DND-41 (cell line): ENCODE measurements around the gene DCBLD1.

Experiments used
- CTCF ChIP-seq: IDR thresholded peaks from 2 replicates; pipeline ENCODE4 v1.5.1; 2012; ENCODE audit warnings: borderline replicate concordance, low read length, moderate library complexity, mild to moderate bottlenecking; ENCODE audit not compliant: poor library complexity, severe bottlenecking; ENCODE audit errors: extremely low read depth
- EZH2 ChIP-seq: IDR thresholded peaks from 3 replicates; pipeline ENCODE4 v1.6.1; 2012; ENCODE audit warnings: borderline replicate concordance, low read depth, mild to moderate bottlenecking, moderate library complexity, low read length, inconsistent platforms; ENCODE audit not compliant: severe bottlenecking

DNA sequence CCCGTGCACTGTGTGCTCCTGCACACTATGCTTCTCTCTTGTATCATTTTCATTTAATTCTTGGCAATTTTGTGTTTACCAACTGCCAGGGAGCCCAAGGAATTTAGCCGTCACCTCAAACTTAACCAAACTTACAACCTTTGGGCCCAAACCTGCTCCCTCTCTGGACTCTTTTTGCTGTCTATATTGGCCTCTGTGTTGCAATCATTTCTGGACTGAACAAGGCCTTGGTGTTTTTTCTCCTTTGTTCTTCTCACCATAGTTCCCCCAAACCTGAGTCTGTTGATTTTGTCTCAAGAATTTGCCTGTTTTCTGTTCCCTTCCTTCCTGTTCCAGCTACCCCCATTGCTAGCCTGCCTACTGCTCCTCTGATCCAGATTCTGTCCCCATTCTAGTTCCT lies 19.2 kb downstream of the DCBLD1 start:
- TF ChIP-seq CTCF (no peak), EZH2 (no peak)
